H9 (cell line): ENCODE measurements around the gene RAB1B. TPM values are rescaled to one million over a fixed set of nuclear protein-coding genes. Genes with fewer than 3 reads are reported as not detected.

Experiments
- DNase-seq: peaks from one replicate; pipeline ENCODE4 v3.0.0-alpha.2; 2017
- H2AFZ ChIP-seq: one replicate; pipeline ENCODE4 v1.6.1; 2013; ENCODE audit warnings: mild to moderate bottlenecking, low read length, control low read depth, moderate library complexity
- H2AK5ac ChIP-seq: 2 replicates; pipeline ENCODE4 v1.6.1; 2013; ENCODE audit warnings: low read length, control low read depth, mixed read lengths; ENCODE audit not compliant: insufficient read length
- H2BK120ac ChIP-seq: one replicate; pipeline ENCODE4 v1.6.1; 2013; ENCODE audit warnings: low read depth, mild to moderate bottlenecking, low read length, control low read depth, inconsistent platforms; ENCODE audit not compliant: poor library complexity, severe bottlenecking
- H2BK12ac ChIP-seq: 2 replicates; pipeline ENCODE4 v1.6.1; 2013; ENCODE audit warnings: low read length, control low read depth, mixed read lengths, low read depth; ENCODE audit not compliant: insufficient read length
- H2BK15ac ChIP-seq: 2 replicates; pipeline ENCODE4 v1.6.1; 2013; ENCODE audit warnings: low read depth, low read length, control low read depth
- H2BK20ac ChIP-seq: one replicate; pipeline ENCODE4 v1.6.1; 2013; ENCODE audit warnings: low read depth, mild to moderate bottlenecking, low read length, control low read depth, inconsistent platforms; ENCODE audit not compliant: poor library complexity, severe bottlenecking
- H2BK5ac ChIP-seq: 2 replicates; pipeline ENCODE4 v1.6.1; 2013; ENCODE audit warnings: low read length, control low read depth, mixed read lengths; ENCODE audit not compliant: insufficient read length
- H3K14ac ChIP-seq: 2 replicates; pipeline ENCODE4 v1.6.1; 2013; ENCODE audit warnings: low read length, control low read depth; ENCODE audit not compliant: insufficient read depth
- H3K18ac ChIP-seq: 2 replicates; pipeline ENCODE4 v1.6.1; 2013; ENCODE audit warnings: low read depth, mild to moderate bottlenecking, mixed read lengths, low read length, control low read depth; ENCODE audit not compliant: insufficient read length
- H3K23ac ChIP-seq: 2 replicates; pipeline ENCODE4 v1.6.1; 2013; ENCODE audit warnings: low read length, control low read depth, mixed read lengths, low read depth; ENCODE audit not compliant: insufficient read length
- H3K23me2 ChIP-seq: 2 replicates; pipeline ENCODE4 v1.6.1; 2013; ENCODE audit warnings: low read depth, mild to moderate bottlenecking, mixed read lengths, low read length, control low read depth; ENCODE audit not compliant: insufficient read length, poor library complexity, severe bottlenecking
- H3K27ac ChIP-seq: 2 replicates; pipeline ENCODE4 v1.5.1; 2013; ENCODE audit warnings: low read length, control low read depth, mixed read lengths, low read depth; ENCODE audit not compliant: insufficient read length
- H3K27me3 ChIP-seq: 2 replicates; pipeline ENCODE4 v1.6.1; 2013; ENCODE audit warnings: low read length, control low read depth, inconsistent platforms; ENCODE audit not compliant: insufficient read depth
- H3K4ac ChIP-seq: 2 replicates; pipeline ENCODE4 v1.6.1; 2013; ENCODE audit warnings: low read depth, mild to moderate bottlenecking, control low read depth, inconsistent platforms, low read length, moderate library complexity
- H3K4me1 ChIP-seq: 2 replicates; pipeline ENCODE4 v1.6.1; 2013; ENCODE audit warnings: low read length, control low read depth, inconsistent platforms; ENCODE audit not compliant: insufficient read depth
- H3K4me2 ChIP-seq: 2 replicates; pipeline ENCODE4 v1.6.1; 2013; ENCODE audit warnings: low read length, control low read depth, mixed read lengths; ENCODE audit not compliant: insufficient read length, insufficient read depth
- H3K56ac ChIP-seq: 2 replicates; pipeline ENCODE4 v1.6.1; 2013; ENCODE audit warnings: low read depth, mild to moderate bottlenecking, mixed read lengths, low read length, control low read depth; ENCODE audit not compliant: insufficient read length
- H3K79me1 ChIP-seq: 2 replicates; pipeline ENCODE4 v1.6.1; 2013; ENCODE audit warnings: low read depth, mild to moderate bottlenecking, moderate library complexity, low read length, control low read depth, inconsistent platforms; ENCODE audit not compliant: insufficient read depth, poor library complexity, severe bottlenecking
- H3K79me2 ChIP-seq: 2 replicates; pipeline ENCODE4 v1.6.1; 2013; ENCODE audit warnings: low read length, control low read depth, inconsistent platforms; ENCODE audit not compliant: insufficient read depth
- H3K9ac ChIP-seq: 2 replicates; pipeline ENCODE4 v1.6.1; 2013; ENCODE audit warnings: low read length, control low read depth, mixed read lengths; ENCODE audit not compliant: insufficient read length; ENCODE audit errors: extremely low read depth
- H3K9me3 ChIP-seq: one replicate; pipeline ENCODE4 v1.6.1; 2013; ENCODE audit warnings: low read depth, low read length, inconsistent platforms; ENCODE audit not compliant: control insufficient read depth
- H3T11ph ChIP-seq: one replicate; pipeline ENCODE4 v1.6.1; 2013; ENCODE audit warnings: mild to moderate bottlenecking, low read length, control low read depth, inconsistent platforms
- H4K20me1 ChIP-seq: one replicate; pipeline ENCODE4 v1.6.1; 2013; ENCODE audit not compliant: control insufficient read depth, insufficient read length, insufficient read depth
- H4K5ac ChIP-seq: 2 replicates; pipeline ENCODE4 v1.6.1; 2013; ENCODE audit warnings: low read depth, mild to moderate bottlenecking, mixed read lengths, low read length, control low read depth; ENCODE audit not compliant: insufficient read length
- H4K8ac ChIP-seq: replicated peaks from 2 replicates; pipeline ENCODE4 v1.6.1; 2013; ENCODE audit warnings: low read length, control low read depth, mixed read lengths, low read depth; ENCODE audit not compliant: insufficient read length
- H4K91ac ChIP-seq: 2 replicates; pipeline ENCODE4 v1.6.1; 2013; ENCODE audit warnings: low read depth, mild to moderate bottlenecking, moderate library complexity, mixed read lengths, low read length, control low read depth; ENCODE audit not compliant: insufficient read length
- H3K27ac Mint-ChIP-seq, 3 experiments: 2 replicates in 2 of 3; 3 replicates in 1 of 3; pipeline ENCODE4 v1.8.0; 2020 to 2021; ENCODE audit warnings: mixed read lengths in 3 of 3, mild to moderate bottlenecking in 1 of 3, moderate library complexity in 1 of 3
- H3K27me3 Mint-ChIP-seq: 2 replicates; pipeline ENCODE4 v1.8.0; 2021; ENCODE audit warnings: low read depth, mild to moderate bottlenecking, moderate library complexity, mixed read lengths
- H3K36me3 Mint-ChIP-seq, 3 experiments: 2 replicates in 2 of 3; 3 replicates in 1 of 3; pipeline ENCODE4 v1.8.0; 2020 to 2021; ENCODE audit warnings: low read depth in 3 of 3, mixed read lengths in 3 of 3; ENCODE audit not compliant: insufficient read depth in 1 of 3
- H3K4me1 Mint-ChIP-seq, 2 experiments: 2 replicates each; pipeline ENCODE4 v1.8.0; 2020; ENCODE audit warnings: mixed read lengths in 2 of 2
- H3K4me3 Mint-ChIP-seq, 2 experiments: 2 replicates in 1 of 2; 3 replicates in 1 of 2; pipeline ENCODE4 v1.8.0; 2020 to 2021; ENCODE audit warnings: mild to moderate bottlenecking in 2 of 2, mixed read lengths in 2 of 2, moderate library complexity in 1 of 2
- H3K9me3 Mint-ChIP-seq, 2 experiments: 2 replicates in 1 of 2; 3 replicates in 1 of 2; pipeline ENCODE4 v1.8.0; 2020; ENCODE audit warnings: mild to moderate bottlenecking in 2 of 2, mixed read lengths in 2 of 2, moderate library complexity in 1 of 2
- CTCF ChIP-seq: fragments of 200-600 bp; sonication (generic); conservative IDR thresholded peaks from 3 replicates; pipeline ENCODE4 v1.8.0; 2021; ENCODE audit warnings: antibody characterized with exemption, mild to moderate bottlenecking
- WGBS: extraction: QIAGEN DNeasy Blood & Tissue Kit; methylation state at CpG from one replicate; pipeline ENCODE4 v1.1.7; 2013; ENCODE audit warnings: missing lambda C conversion rate, low lambda C conversion rate, mixed read lengths; ENCODE audit not compliant: insufficient read length; ENCODE audit errors: extremely low coverage; 5-methylcytosine and 5-hydroxymethylcytosine counted together
- total RNA-seq: library from RNA; stranded (reverse); gene quantifications from 2 replicates; pipeline ENCODE4 v1.2.1, GENCODE V29; 2021

Gene RAB1B
- total RNA-seq, 1 experiment from 2014 or later, result 118 TPM

- H3K4ac ChIP-seq, result no peak overlapping the region
- Mint-ChIP-seq H3K4me1 (peaks cover 10 to 20% of the 10 kb centered on the region in 2 experiments), H3K27me3 (peaks cover 24% of the 10 kb centered on the region), H3K4me3 (peak overlapping the region; percentile 78 to 86), H3K9me3 (no peaks in the 10 kb centered on the region; a peak in 1 of 5 replicates), H3K36me3 (no peaks in the 10 kb centered on the region; a peak in 1 of 7 replicates), H3K27ac (peak overlapping the region; percentile 91 to 99 (median 98))
- 0 out of 2 replicates have a peak overlapping the region, but pooled peaks have one; percentile 55 for H3K14ac ChIP-seq
- no peak overlapping the region for H3T11ph ChIP-seq
- no peak overlapping the region for H3K56ac ChIP-seq
- H3K79me1 ChIP-seq, result no peaks in the 10 kb centered on the region
- H2AK5ac ChIP-seq, result no peak overlapping the region
- H3K4me2 ChIP-seq, result peak overlapping the region; percentile 48
- no peaks in the 10 kb centered on the region for H3K4me1 ChIP-seq
- H2BK15ac ChIP-seq, result no peak overlapping the region
- H4K8ac ChIP-seq, result no peak overlapping the region
- H2BK12ac ChIP-seq, result no peak overlapping the region
- H3K9ac ChIP-seq, result no peak overlapping the region
- WGBS, result no CpG with 5 or more reads among the region's 44 CpGs
- no peak overlapping the region for H2BK20ac ChIP-seq
- no peak overlapping the region for H2AFZ ChIP-seq
- H3K9me3 ChIP-seq, result no peaks in the 10 kb centered on the region
- H3K18ac ChIP-seq, result peak overlapping the region; percentile 11
- no peak overlapping the region for H2BK5ac ChIP-seq
- no peaks in the 10 kb centered on the region for H4K20me1 ChIP-seq
- TF ChIP-seq CTCF, result peak; percentile 95
- DNase-seq, result peak; percentile 92
- H3K79me2 ChIP-seq, result no peaks in the 10 kb centered on the region
- H4K91ac ChIP-seq, result no peak overlapping the region
- no peak overlapping the region for H3K27ac ChIP-seq
- H3K23ac ChIP-seq, result no peak overlapping the region
- H4K5ac ChIP-seq, result no peak overlapping the region
- no peak overlapping the region for H2BK120ac ChIP-seq
- peaks cover 12% of the 10 kb centered on the region for H3K23me2 ChIP-seq
- H3K27me3 ChIP-seq, result no peaks in the 10 kb centered on the region
Observed at GRCh38 chr11:66311965-66312548, 43.6 kb downstream of the RAB1B start.
